ENCODE data around the gene PDZD8.

The PDZD8 gene

DNA sequence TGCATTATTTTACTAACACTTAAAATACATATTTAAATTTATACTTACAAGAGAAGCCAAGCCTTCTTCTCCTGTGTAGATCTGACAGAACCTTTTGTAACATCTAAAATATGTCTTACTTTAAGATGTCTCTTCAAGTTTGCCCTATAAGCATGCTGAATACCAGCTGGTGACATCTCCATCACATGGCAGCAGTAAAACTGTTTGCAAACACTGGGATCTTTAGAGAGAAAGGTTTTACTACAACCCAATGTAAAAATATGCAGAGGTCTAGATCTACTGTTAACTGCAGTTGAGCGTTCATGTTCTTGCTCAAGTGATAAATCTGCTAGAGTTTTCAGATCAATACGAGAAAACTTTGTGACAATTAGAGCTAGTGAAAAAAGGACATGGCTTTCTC, 23.2 kb downstream of the PDZD8 start:
- H3K4ac ChIP-seq (ENCODE audit: low read depth in 1 of 2, low read length in 2 of 2) = no peak overlapping the region
- WGBS = 100% methylated on average over 2 of the region's 2 CpGs

DNA sequence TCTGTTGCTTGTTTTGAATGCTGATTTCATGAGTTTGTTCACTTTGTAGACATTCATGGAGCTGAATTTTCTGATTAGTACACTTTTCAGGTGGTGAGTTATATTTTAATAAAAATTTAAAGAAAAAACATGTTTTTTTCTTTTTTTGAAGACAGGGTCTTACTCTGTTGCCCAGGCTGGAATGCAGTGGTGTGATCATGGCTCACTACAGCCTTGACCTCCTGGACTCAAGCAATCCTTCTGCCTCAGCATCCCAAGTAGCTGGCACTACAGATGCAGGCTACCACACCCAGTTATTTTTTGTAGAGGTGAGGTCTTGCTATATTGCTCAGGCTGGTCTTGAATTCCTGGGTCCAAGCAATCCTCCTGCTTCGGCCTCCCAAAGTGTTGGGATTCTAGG, 23.7 kb downstream of the PDZD8 start:
- no peaks in the 10 kb centered on the region for H3K36me3 ChIP-seq (ENCODE audit: control insufficient read depth in 1 of 2, insufficient read depth in 2 of 2, low read depth in 1 of 2, low read length in 2 of 2)
- peaks cover 3% of the 10 kb centered on the region for H3K4me1 ChIP-seq (ENCODE audit: control insufficient read depth, insufficient read depth, low read depth, low read length)
- no peaks in the 10 kb centered on the region for H3K9me3 ChIP-seq (ENCODE audit: control insufficient read depth, low read length)
- H3K4me3 ChIP-seq (ENCODE audit: insufficient read depth in 1 of 2, low read depth in 1 of 2, low read length in 2 of 2) = no peak overlapping the region
- WGBS = no CpG with 5 or more reads among the region's 1 CpG
- peaks cover 16% of the 10 kb centered on the region for H3K79me1 ChIP-seq (replicated peaks; ENCODE audit: low read length, poor library complexity, severe bottlenecking)
- no peak overlapping the region for H2BK15ac ChIP-seq (ENCODE audit: low read depth, poor library complexity, severe bottlenecking)
- H3K14ac ChIP-seq (ENCODE audit: low read length in 2 of 2) = no peak overlapping the region
- no peak for DNase-seq
- no peaks in the 10 kb centered on the region for H3K27me3 ChIP-seq (ENCODE audit: control insufficient read depth in 1 of 2, insufficient read depth in 1 of 2, low read length in 2 of 2)
- H3K9ac ChIP-seq (ENCODE audit: low read length) = no peak overlapping the region
- no peak overlapping the region for H3K27ac ChIP-seq (ENCODE audit: low read length, poor library complexity, severe bottlenecking)
- no peak overlapping the region for H2BK5ac ChIP-seq (ENCODE audit: low read depth, low read length, poor library complexity, severe bottlenecking)
- no peak overlapping the region for H4K91ac ChIP-seq (ENCODE audit: low read length)
- no peak overlapping the region for H2BK120ac ChIP-seq (ENCODE audit: low read depth, low read length)
- no peak overlapping the region for H2AK5ac ChIP-seq (ENCODE audit: low read length, severe bottlenecking)
- no peak overlapping the region for H2BK12ac ChIP-seq (ENCODE audit: low read length in 2 of 2)
- no peak overlapping the region for H3K23ac ChIP-seq (ENCODE audit: low read length in 2 of 2)
- no peak overlapping the region for H2AFZ ChIP-seq (ENCODE audit: low read depth, low read length)
- no peak overlapping the region for H3K18ac ChIP-seq (ENCODE audit: low read depth in 1 of 2, low read length in 2 of 2)
- H4K8ac ChIP-seq (ENCODE audit: low read length) = no peak overlapping the region
- H3K4me2 ChIP-seq (ENCODE audit: low read length, poor library complexity, severe bottlenecking) = no peak overlapping the region
- H3K4ac ChIP-seq (ENCODE audit: low read depth in 1 of 2, low read length in 2 of 2) = no peak overlapping the region

More for the DNA sequence above, 23.2 kb downstream of the PDZD8 start:
- no peaks in the 10 kb centered on the region for H3K9me3 ChIP-seq (ENCODE audit: control insufficient read depth, low read length)
- H2AK5ac ChIP-seq (ENCODE audit: low read length, severe bottlenecking) = no peak overlapping the region
- no peak overlapping the region for H2BK120ac ChIP-seq (ENCODE audit: low read depth, low read length)
- H4K8ac ChIP-seq (ENCODE audit: low read length) = no peak overlapping the region
- DNase-seq = no peak
- no peaks in the 10 kb centered on the region for H3K36me3 ChIP-seq (ENCODE audit: control insufficient read depth in 1 of 2, insufficient read depth in 2 of 2, low read depth in 1 of 2, low read length in 2 of 2)
- H3K27me3 ChIP-seq (ENCODE audit: control insufficient read depth in 1 of 2, insufficient read depth in 1 of 2, low read length in 2 of 2) = no peaks in the 10 kb centered on the region
- H2BK15ac ChIP-seq (ENCODE audit: low read depth, poor library complexity, severe bottlenecking) = no peak overlapping the region
- H2BK12ac ChIP-seq (ENCODE audit: low read length in 2 of 2) = no peak overlapping the region
- no peak overlapping the region for H3K9ac ChIP-seq (ENCODE audit: low read length)
- no peak overlapping the region for H3K18ac ChIP-seq (ENCODE audit: low read depth in 1 of 2, low read length in 2 of 2)
- no peak overlapping the region for H3K23ac ChIP-seq (ENCODE audit: low read length in 2 of 2)
- no peak overlapping the region for H4K91ac ChIP-seq (ENCODE audit: low read length)
- H3K79me1 ChIP-seq (replicated peaks; ENCODE audit: low read length, poor library complexity, severe bottlenecking) = peaks cover 13% of the 10 kb centered on the region
- no peak overlapping the region for H3K4me3 ChIP-seq (ENCODE audit: insufficient read depth in 1 of 2, low read depth in 1 of 2, low read length in 2 of 2)
- no peak overlapping the region for H3K27ac ChIP-seq (ENCODE audit: low read length, poor library complexity, severe bottlenecking)
- no peak overlapping the region for H2BK5ac ChIP-seq (ENCODE audit: low read depth, low read length, poor library complexity, severe bottlenecking)
- no peak overlapping the region for H3K4me2 ChIP-seq (ENCODE audit: low read length, poor library complexity, severe bottlenecking)
- H3K14ac ChIP-seq (ENCODE audit: low read length in 2 of 2) = no peak overlapping the region
- no peak overlapping the region for H2AFZ ChIP-seq (ENCODE audit: low read depth, low read length)
- peaks cover 3% of the 10 kb centered on the region for H3K4me1 ChIP-seq (ENCODE audit: control insufficient read depth, insufficient read depth, low read depth, low read length)

DNA sequence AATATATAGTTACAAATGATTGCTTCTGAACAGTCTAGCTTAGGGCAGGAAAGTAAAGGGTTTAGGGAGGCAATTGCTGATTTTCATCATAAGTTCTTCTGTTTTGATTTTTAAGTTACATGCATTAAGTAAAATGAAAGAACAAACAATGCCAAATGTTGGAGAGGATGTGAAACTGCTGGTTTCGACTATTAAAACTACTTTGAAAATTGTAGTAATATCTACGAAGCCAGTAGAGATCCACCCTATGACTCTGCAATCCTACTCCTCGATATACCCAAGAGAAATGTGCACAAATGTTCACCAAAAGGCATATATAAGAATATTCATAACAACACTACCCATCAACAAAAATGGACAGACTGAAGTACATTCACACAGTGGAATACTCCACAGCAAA, 24.3 kb downstream of the PDZD8 start:
- Histone ChIP-seq H3K18ac (ENCODE audit: low read depth in 1 of 2, low read length in 2 of 2) (no peak overlapping the region), H2BK120ac (ENCODE audit: low read depth, low read length) (no peak overlapping the region), H3K27ac (ENCODE audit: low read length, poor library complexity, severe bottlenecking) (no peak overlapping the region), H3K36me3 (ENCODE audit: control insufficient read depth in 1 of 2, insufficient read depth in 2 of 2, low read depth in 1 of 2, low read length in 2 of 2) (no peaks in the 10 kb centered on the region), H3K4me3 (ENCODE audit: insufficient read depth in 1 of 2, low read depth in 1 of 2, low read length in 2 of 2) (no peak overlapping the region), H2BK15ac (ENCODE audit: low read depth, poor library complexity, severe bottlenecking) (no peak overlapping the region), H4K8ac (ENCODE audit: low read length) (no peak overlapping the region), H4K91ac (ENCODE audit: low read length) (no peak overlapping the region), H3K4me1 (ENCODE audit: control insufficient read depth, insufficient read depth, low read depth, low read length) (peaks cover 3% of the 10 kb centered on the region), H3K9ac (ENCODE audit: low read length) (no peak overlapping the region), H3K79me1 (replicated peaks; ENCODE audit: low read length, poor library complexity, severe bottlenecking) (peaks cover 19% of the 10 kb centered on the region), H2BK5ac (ENCODE audit: low read depth, low read length, poor library complexity, severe bottlenecking) (no peak overlapping the region), H2AK5ac (ENCODE audit: low read length, severe bottlenecking) (no peak overlapping the region), H3K27me3 (ENCODE audit: control insufficient read depth in 1 of 2, insufficient read depth in 1 of 2, low read length in 2 of 2) (no peaks in the 10 kb centered on the region), H3K4ac (ENCODE audit: low read depth in 1 of 2, low read length in 2 of 2) (no peak overlapping the region), H2BK12ac (ENCODE audit: low read length in 2 of 2) (no peak overlapping the region), H2AFZ (ENCODE audit: low read depth, low read length) (no peak overlapping the region), H3K4me2 (ENCODE audit: low read length, poor library complexity, severe bottlenecking) (no peak overlapping the region), H3K23ac (ENCODE audit: low read length in 2 of 2) (no peak overlapping the region), H3K14ac (ENCODE audit: low read length in 2 of 2) (no peak overlapping the region), H3K9me3 (ENCODE audit: control insufficient read depth, low read length) (no peaks in the 10 kb centered on the region)
- WGBS = 98% methylated on average over 3 of the region's 3 CpGs
- DNase-seq = no peak

DNA sequence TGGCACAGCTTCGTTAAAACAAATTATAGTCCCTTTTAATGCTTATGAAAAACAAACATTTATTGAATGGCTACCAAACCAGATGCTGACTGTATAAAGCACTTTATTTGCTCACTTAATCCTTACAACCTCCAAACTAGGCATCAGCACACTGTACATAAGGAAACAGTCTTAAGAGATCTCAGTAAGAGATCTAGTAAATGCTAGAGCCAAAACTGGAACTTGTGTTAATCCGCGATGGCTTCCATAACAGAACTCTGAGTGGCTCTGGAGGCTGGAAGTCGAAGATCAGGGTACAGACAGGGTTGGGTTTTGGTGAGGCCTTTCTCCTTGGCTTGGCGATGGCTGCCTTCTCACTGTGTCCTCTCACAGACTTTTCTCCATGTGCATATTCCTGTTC, 27.0 kb downstream of the PDZD8 start:
- Histone ChIP-seq H2BK15ac (ENCODE audit: low read depth, poor library complexity, severe bottlenecking) (no peak overlapping the region), H2BK12ac (ENCODE audit: low read length in 2 of 2) (no peak overlapping the region), H3K4me3 (ENCODE audit: insufficient read depth in 1 of 2, low read depth in 1 of 2, low read length in 2 of 2) (no peak overlapping the region), H3K9me3 (ENCODE audit: control insufficient read depth, low read length) (no peaks in the 10 kb centered on the region), H2AK5ac (ENCODE audit: low read length, severe bottlenecking) (no peak overlapping the region), H3K9ac (ENCODE audit: low read length) (no peak overlapping the region), H3K4ac (ENCODE audit: low read depth in 1 of 2, low read length in 2 of 2) (no peak overlapping the region), H2AFZ (ENCODE audit: low read depth, low read length) (no peak overlapping the region), H3K27me3 (ENCODE audit: control insufficient read depth in 1 of 2, insufficient read depth in 1 of 2, low read length in 2 of 2) (no peaks in the 10 kb centered on the region), H4K8ac (ENCODE audit: low read length) (no peak overlapping the region), H3K18ac (ENCODE audit: low read depth in 1 of 2, low read length in 2 of 2) (no peak overlapping the region), H3K27ac (ENCODE audit: low read length, poor library complexity, severe bottlenecking) (no peak overlapping the region), H3K79me1 (replicated peaks; ENCODE audit: low read length, poor library complexity, severe bottlenecking) (peaks cover 22% of the 10 kb centered on the region), H4K91ac (ENCODE audit: low read length) (no peak overlapping the region), H2BK120ac (ENCODE audit: low read depth, low read length) (no peak overlapping the region), H3K14ac (ENCODE audit: low read length in 2 of 2) (no peak overlapping the region), H3K4me2 (ENCODE audit: low read length, poor library complexity, severe bottlenecking) (no peak overlapping the region), H3K23ac (ENCODE audit: low read length in 2 of 2) (no peak overlapping the region), H2BK5ac (ENCODE audit: low read depth, low read length, poor library complexity, severe bottlenecking) (no peak overlapping the region), H3K36me3 (ENCODE audit: control insufficient read depth in 1 of 2, insufficient read depth in 2 of 2, low read depth in 1 of 2, low read length in 2 of 2) (no peaks in the 10 kb centered on the region), H3K4me1 (ENCODE audit: control insufficient read depth, insufficient read depth, low read depth, low read length) (peaks cover 5% of the 10 kb centered on the region)
- DNase-seq = no peak
- 96% methylated on average over 5 of the region's 5 CpGs for WGBS

Data from mesenchymal stem cell (in vitro differentiated cells and primary cell).